Endothelial cell of umbilical vein (primary cell): ENCODE measurements around the gene AICDA. TPM values are rescaled to one million over a fixed set of nuclear protein-coding genes. Genes with fewer than 3 reads are reported as not detected.

Source experiments
- BruUV-seq: library from RNA; stranded (reverse); fragments of 400-500 nt; replicated peaks from 2 replicates; lab custom pipeline; 2021; lab: Mats Ljungman, UMichigan
- CTCF ChIA-PET: fragments of 300-600, 350-600 bp; sonication (Branson Sonifier 250); formaldehyde crosslinking; loops from one replicate; lab custom pipeline; 2021; ENCODE audit warnings: antibody characterized with exemption, inconsistent platforms; lab: Charles Lee
- POLR2A ChIA-PET: fragments of 300-600, 350-600 bp; sonication (Branson Sonifier 250); formaldehyde crosslinking; loops from one replicate; lab custom pipeline; 2021; ENCODE audit warnings: antibody characterized with exemption, inconsistent platforms; lab: Charles Lee
- DNase-seq: peaks from one replicate; pipeline ENCODE4 v3.0.0-alpha.2; 2011; ENCODE audit warnings: low read depth, low spot score
- FAIRE-seq: peaks from 2 replicates; lab custom pipeline; 2011; peaks lifted over from hg19 to GRCh38; lab: Jason Lieb, UNC
- H2AFZ ChIP-seq: 2 replicates; pipeline ENCODE4 v1.6.0; 2012; ENCODE audit warnings: low read depth, low read length, control low read depth, inconsistent platforms
- H3K27ac ChIP-seq: 2 replicates; pipeline ENCODE4 v1.5.1; 2011; ENCODE audit warnings: low read depth, mild to moderate bottlenecking, control low read depth, low read length, moderate library complexity; ENCODE audit not compliant: insufficient read depth
- H3K27me3 ChIP-seq, 2 experiments: 2 replicates each; pipeline versions ENCODE4 v1.6.0 to v1.6.1; 2011; ENCODE audit warnings: low read length in 2 of 2, mixed read lengths in 1 of 2; ENCODE audit not compliant: control insufficient read depth in 2 of 2, insufficient read depth in 2 of 2
- H3K36me3 ChIP-seq, 2 experiments: 2 replicates in 1 of 2; 3 replicates in 1 of 2; pipeline ENCODE4 v1.5.1; 2011; ENCODE audit warnings: low read length in 2 of 2, mild to moderate bottlenecking in 1 of 2, moderate library complexity in 1 of 2; ENCODE audit not compliant: control insufficient read depth in 2 of 2, insufficient read depth in 2 of 2; ENCODE audit errors: extremely low read depth in 1 of 2
- H3K4me1 ChIP-seq: 3 replicates; pipeline ENCODE4 v1.5.1; 2011; ENCODE audit warnings: mild to moderate bottlenecking, low read length; ENCODE audit not compliant: control insufficient read depth, insufficient read depth; ENCODE audit errors: extremely low read depth
- H3K4me2 ChIP-seq: 2 replicates; pipeline ENCODE4 v1.6.1; 2011; ENCODE audit warnings: low read length, control low read depth, mixed read lengths; ENCODE audit not compliant: insufficient read depth
- H3K4me3 ChIP-seq, 3 experiments: fragments of 200-600 bp in 1 of 3; sonication (generic), shearing (Covaris generic) in 1 of 3; replicated peaks in 1 of 3; 2 replicates each; pipeline ENCODE4 v1.5.1; 2011 to 2016; ENCODE audit warnings: control low read depth in 3 of 3, low read length in 3 of 3, mild to moderate bottlenecking in 2 of 3, inconsistent platforms in 1 of 3, low read depth in 1 of 3, moderate library complexity in 1 of 3; ENCODE audit not compliant: insufficient read depth in 1 of 3
- H3K79me2 ChIP-seq: 2 replicates; pipeline ENCODE4 v1.6.0; 2012; ENCODE audit warnings: low read length, inconsistent platforms; ENCODE audit not compliant: control insufficient read depth, insufficient read depth
- H3K9ac ChIP-seq: replicated peaks from 2 replicates; pipeline ENCODE3; 2011; ENCODE audit warnings: low read length, control low read depth; ENCODE audit not compliant: insufficient read depth; ENCODE audit errors: extremely low read depth
- H3K9me1 ChIP-seq: replicated peaks from 3 replicates; pipeline ENCODE4 v1.6.0; 2011; ENCODE audit warnings: mild to moderate bottlenecking, low read length; ENCODE audit not compliant: control insufficient read depth, insufficient read depth; ENCODE audit errors: extremely low read depth
- H3K9me3 ChIP-seq: replicated peaks from 2 replicates; pipeline ENCODE4 v1.5.1; 2012; ENCODE audit warnings: low read length, inconsistent platforms; ENCODE audit not compliant: control insufficient read depth, insufficient read depth
- H4K20me1 ChIP-seq: replicated peaks from 2 replicates; pipeline ENCODE3; 2011; ENCODE audit warnings: mild to moderate bottlenecking, low read length; ENCODE audit not compliant: control insufficient read depth, insufficient read depth; ENCODE audit errors: extremely low read depth
- CTCF ChIP-seq, 2 donors: IDR thresholded peaks; 1 replicate in 1 of 2; 2 replicates in 1 of 2; pipeline ENCODE4 v1.5.1; 2011; ENCODE audit warnings: low read length in 2 of 2, mild to moderate bottlenecking in 2 of 2, moderate library complexity in 2 of 2, control low read depth in 1 of 2, inconsistent platforms in 1 of 2, low read depth in 1 of 2; ENCODE audit not compliant: insufficient read depth in 1 of 2; ENCODE audit errors: extremely low read depth in 1 of 2
- EZH2 ChIP-seq: IDR thresholded peaks from 2 replicates; pipeline ENCODE4 v1.6.1; 2012; ENCODE audit warnings: borderline replicate concordance, low read depth, mild to moderate bottlenecking, moderate library complexity, low read length, inconsistent platforms; ENCODE audit not compliant: severe bottlenecking
- FOS ChIP-seq: IDR thresholded peaks from 2 replicates; pipeline ENCODE4 v1.6.1; 2011; ENCODE audit warnings: mild to moderate bottlenecking, low read length, moderate library complexity, borderline replicate concordance; ENCODE audit not compliant: insufficient read depth
- JUN ChIP-seq: IDR thresholded peaks from 2 replicates; pipeline ENCODE4 v1.6.1; 2011; ENCODE audit warnings: borderline replicate concordance, low read depth; ENCODE audit not compliant: insufficient read length, insufficient read depth
- MAX ChIP-seq: IDR thresholded peaks from 2 replicates; pipeline ENCODE4 v1.6.1; 2011; ENCODE audit not compliant: insufficient read depth, insufficient read length
- MYC ChIP-seq: IDR thresholded peaks from one replicate; pipeline ENCODE4 v1.6.1; 2011; ENCODE audit warnings: mild to moderate bottlenecking, low read depth, low read length
- POLR2A ChIP-seq: IDR thresholded peaks from 2 replicates; pipeline ENCODE4 v1.6.1; 2012; ENCODE audit warnings: low read depth, mild to moderate bottlenecking, control low read depth, low read length
- dilution Hi-C: fragments of 300-500 bp; cut with MboI; formaldehyde crosslinking; loops from one replicate; pipeline ENCODE4 v1.15.0; 2019; ENCODE audit warnings: low sequenced_read_pairs; ENCODE audit not compliant: extremely low pct_ligation_motif_present
- intact Hi-C: fragments of 100-400 bp; cut with micrococcal nuclease; formaldehyde crosslinking; loops from one replicate; pipeline ENCODE4 v1.10.0; 2022
- polyA plus RNA-seq, 4 experiments: library from polyadenylated mRNA; depleted of rRNA in 3 of 4; stranded (reverse) in 3 of 4; unstranded in 1 of 4; fragments of >200 nt; gene quantifications; 2 replicates each; pipeline versions ENCODE4 v1.2.1 to v1.2.3, GENCODE V29; 2011 to 2012; ENCODE audit warnings: missing spikeins in 1 of 4
- total RNA-seq: library from RNA; stranded (reverse); gene quantifications from 2 replicates; pipeline ENCODE4 v1.2.3, GENCODE V29; 2021

The AICDA gene
- total and polyA plus RNA-seq, 2 donors (not counting 3 experiments of a cell fraction or from before 2014, with no cell fraction given): not detected

- no TSS peak for BruUV-seq
- Histone ChIP-seq H2AFZ (no peak overlapping the region), H3K79me2 (no peaks in the 10 kb centered on the region), H4K20me1 (no peaks in the 10 kb centered on the region), H3K9ac (no peak overlapping the region), H3K9me3 (no peaks in the 10 kb centered on the region), H3K4me1 (no peaks in the 10 kb centered on the region), H3K36me3 (no peaks in the 10 kb centered on the region), H3K9me1 (no peaks in the 10 kb centered on the region), H3K4me2 (no peak overlapping the region), H3K27me3 (peaks cover 0 to 10% of the 10 kb centered on the region in 2 experiments), H3K4me3 (no peak overlapping the region), H3K27ac (no peak overlapping the region)
- DNase-seq (no peak), FAIRE-seq (no peak)
- dilution Hi-C loops: no loop called here
- ChIA-PET POLR2A (no interaction called here), CTCF (interaction anchor here (1.0 to 3.0 kb wide), 6 partner anchors 9 to 390 kb away, joined by 3 to 33 read pairs (median 4); no protein-coding TSS in a partner anchor)
- intact Hi-C loops: no loop called here
- TF ChIP-seq MYC (no peak), MAX (no peak)
Measured at GRCh38 chr12:8648576-8649205, 36.0 kb upstream of the AICDA start.

GRCh38 chr12:8647968-8648367 is 35.3 kb upstream of the AICDA start:
- FAIRE-seq (no peak), DNase-seq (no peak)
- H3K79me2 ChIP-seq: no peaks in the 10 kb centered on the region
- intact Hi-C loops: no loop called here
- ChIA-PET CTCF (interaction anchor here (1.0 to 3.0 kb wide), 7 partner anchors 7 to 391 kb away, joined by 3 to 33 read pairs (median 4); no protein-coding TSS in a partner anchor), POLR2A (no interaction called here)
- H3K9me3 ChIP-seq: no peaks in the 10 kb centered on the region
- H3K9me1 ChIP-seq: no peaks in the 10 kb centered on the region
- no peaks in the 10 kb centered on the region for H4K20me1 ChIP-seq
- peaks cover 0 to 10% of the 10 kb centered on the region in 2 experiments for H3K27me3 ChIP-seq
- no peak for TF ChIP-seq FOS
- no peak for TF ChIP-seq JUN
- TF ChIP-seq POLR2A: no peak
- TF ChIP-seq MAX: no peak
- no peak for TF ChIP-seq EZH2
- TF ChIP-seq CTCF (IDR thresholded peaks at IDR 0.05; ENCODE audit: extremely low read depth in 1 of 2, insufficient read depth in 1 of 2, low read depth in 1 of 2, low read length in 2 of 2): no peak
- no peaks in the 10 kb centered on the region for H3K36me3 ChIP-seq
- H3K9ac ChIP-seq: no peak overlapping the region
- no peak overlapping the region for H3K4me3 ChIP-seq
- no peak overlapping the region for H3K4me2 ChIP-seq
- H2AFZ ChIP-seq: no peak overlapping the region
- no TSS peak for BruUV-seq
- no peak overlapping the region for H3K27ac ChIP-seq
- no peaks in the 10 kb centered on the region for H3K4me1 ChIP-seq
- dilution Hi-C loops: no loop called here
